Measurements from ENCODE around the gene LRRC7. TPM values are rescaled to one million over a fixed set of nuclear protein-coding genes. Genes with fewer than 3 reads are reported as not detected.
"Not testable (repeated sequence)": the region's sequence is repeated elsewhere in the genome, so short reads cannot be mapped to it uniquely, and the experiment has no call there.

LRRC7 gene
- total RNA-seq, 2 experiments from 2014 or later = not detected

DNA sequence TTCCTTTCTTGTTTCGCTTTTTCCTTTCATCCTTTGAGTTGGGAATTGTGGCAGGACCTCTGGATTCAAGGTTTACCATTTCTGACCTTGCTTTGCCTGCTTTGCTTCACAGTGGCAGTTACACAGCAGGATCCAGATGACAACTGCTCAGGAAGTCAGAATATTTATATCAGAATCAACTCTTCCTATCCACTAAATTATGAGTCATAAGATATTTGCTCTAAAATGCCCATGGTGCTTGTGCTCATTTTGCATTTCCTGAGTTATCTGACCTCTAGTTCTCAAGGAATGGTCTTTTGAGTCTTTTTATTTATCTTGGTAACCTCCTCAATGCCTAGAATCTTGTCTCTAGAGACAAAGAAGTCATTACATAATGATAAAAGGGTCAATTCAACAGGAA lies 290.8 kb downstream of the LRRC7 start:
- Mint-ChIP-seq H3K9me3 (ENCODE audit: low read depth) (no peaks in the 10 kb centered on the region), H3K36me3 (ENCODE audit: low read depth) (no peaks in the 10 kb centered on the region), H3K27me3 (no peaks in the 10 kb centered on the region), H3K4me1 (no peaks in the 10 kb centered on the region), H3K27ac (no peak overlapping the region), H3K4me3 (no peak overlapping the region)
- ATAC-seq (no peak), DNase-seq (no peak)
- intact Hi-C loops (cut with DNase I, micrococcal nuclease) = no loop called here
- CTCF ChIA-PET = no interaction called here
- POLR2A ChIA-PET = no interaction called here

DNA sequence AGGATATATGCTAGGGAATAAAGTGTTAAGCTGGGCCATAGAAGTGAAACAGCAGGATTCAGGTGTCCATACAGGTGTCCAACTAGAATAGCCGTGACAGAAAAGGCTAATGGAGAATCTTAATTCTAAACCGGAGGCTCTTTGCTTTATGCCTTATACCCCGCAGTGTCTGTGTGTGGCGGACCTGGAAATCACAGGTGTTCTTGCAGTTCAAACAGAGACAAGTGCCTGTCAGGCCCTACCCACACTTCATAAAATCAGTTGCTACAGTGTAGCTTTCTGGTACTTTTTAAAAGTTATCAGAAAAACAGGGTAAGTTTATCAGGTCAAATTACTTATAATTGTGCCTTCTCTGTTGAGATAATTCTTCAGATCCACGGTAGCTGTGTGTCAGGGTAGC lies 293.9 kb downstream of the LRRC7 start:
- no peak for DNase-seq
- Mint-ChIP-seq H3K36me3 (ENCODE audit: low read depth) (no peaks in the 10 kb centered on the region), H3K27me3 (no peaks in the 10 kb centered on the region), H3K27ac (no peak overlapping the region), H3K4me1 (no peaks in the 10 kb centered on the region), H3K9me3 (ENCODE audit: low read depth) (peaks cover 3% of the 10 kb centered on the region), H3K4me3 (no peak overlapping the region)
- CTCF ChIA-PET = no interaction called here
- POLR2A ChIA-PET = no interaction called here
- intact Hi-C loops (cut with DNase I, micrococcal nuclease) = no loop called here
- no peak for ATAC-seq

DNA sequence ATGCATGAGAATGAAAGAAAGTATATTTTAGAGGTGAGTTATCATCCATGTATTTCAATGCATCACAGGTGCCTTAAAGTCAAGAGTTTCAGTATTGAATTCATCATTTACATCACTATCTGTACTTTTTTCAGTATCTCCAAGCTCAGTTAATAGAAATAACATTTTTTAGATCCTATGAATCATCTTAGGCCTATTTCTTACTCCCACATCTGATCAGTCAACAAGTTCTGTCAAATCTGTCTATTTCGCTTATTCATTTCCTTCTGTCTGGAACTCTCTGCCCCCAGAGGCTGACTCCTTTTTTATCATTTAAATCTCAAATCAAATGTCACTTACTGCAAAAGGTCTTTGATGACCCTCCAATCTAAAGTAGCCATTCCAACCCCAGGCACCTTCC lies 295.2 kb downstream of the LRRC7 start:
- POLR2A ChIA-PET = no interaction called here

DNA sequence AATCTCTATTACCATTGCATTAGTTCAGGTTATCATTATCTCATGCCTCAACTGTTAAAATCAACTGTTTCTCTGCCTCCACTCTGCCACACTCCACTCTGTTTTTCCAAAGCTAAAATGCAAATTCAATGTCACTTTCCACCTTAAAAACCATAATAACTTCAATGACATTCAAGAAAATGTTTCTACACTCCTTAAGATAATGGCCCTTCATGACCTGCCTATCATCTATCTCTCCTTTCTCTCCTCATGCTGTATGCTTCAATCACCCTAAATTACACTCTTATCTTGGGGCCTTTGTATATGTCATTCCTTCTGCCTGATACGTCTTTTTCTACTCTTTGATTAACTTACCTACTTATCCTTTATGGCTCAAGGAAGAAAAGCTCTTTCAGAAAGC lies 296.0 kb downstream of the LRRC7 start:
- H3K36me3 Mint-ChIP-seq (ENCODE audit: low read depth) = no peaks in the 10 kb centered on the region
- POLR2A ChIA-PET = no interaction called here
- H3K4me3 Mint-ChIP-seq = no peak overlapping the region
- intact Hi-C loops (cut with DNase I, micrococcal nuclease) = no loop called here
- no peak overlapping the region for H3K27ac Mint-ChIP-seq
- ATAC-seq (no peak), DNase-seq (no peak)
- H3K9me3 Mint-ChIP-seq (ENCODE audit: low read depth) = peaks cover 3% of the 10 kb centered on the region
- CTCF ChIA-PET = interaction anchor here (0.9 kb wide), 1 partner anchor 83 kb away, joined by 3 read pairs; no protein-coding TSS in a partner anchor
- H3K27me3 Mint-ChIP-seq = no peaks in the 10 kb centered on the region
- H3K4me1 Mint-ChIP-seq = no peaks in the 10 kb centered on the region

More for the DNA sequence above, 295.2 kb downstream of the LRRC7 start:
- ATAC-seq (no peak), DNase-seq (no peak)
- Mint-ChIP-seq H3K27ac (no peak overlapping the region), H3K36me3 (ENCODE audit: low read depth) (no peaks in the 10 kb centered on the region), H3K9me3 (ENCODE audit: low read depth) (peaks cover 3% of the 10 kb centered on the region), H3K4me3 (no peak overlapping the region), H3K27me3 (no peaks in the 10 kb centered on the region), H3K4me1 (no peaks in the 10 kb centered on the region)
- intact Hi-C loops (cut with DNase I, micrococcal nuclease) = no loop called here
- CTCF ChIA-PET = interaction anchor here (0.9 kb wide), 1 partner anchor 84 kb away, joined by 3 read pairs; no protein-coding TSS in a partner anchor

DNA sequence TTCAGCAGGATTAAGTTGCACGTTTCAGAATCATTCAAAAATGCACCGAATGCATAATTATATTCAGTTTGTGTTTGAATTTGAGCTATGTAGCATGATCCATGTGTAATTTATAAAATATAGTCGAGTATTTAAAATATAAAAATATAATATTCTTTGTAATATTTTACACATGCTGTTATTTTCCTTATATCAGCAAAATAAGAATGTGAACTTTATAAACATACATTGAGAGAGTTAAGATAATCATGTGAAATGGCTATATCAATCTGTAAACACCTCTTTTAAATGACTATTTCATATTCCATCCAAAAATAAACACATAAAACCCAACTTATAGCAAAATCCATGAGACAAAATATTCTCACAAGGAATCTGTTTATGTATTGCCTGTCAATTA lies 303.7 kb downstream of the LRRC7 start:
- H3K27me3 Mint-ChIP-seq = no peaks in the 10 kb centered on the region
- ChIA-PET CTCF (no interaction called here), POLR2A (no interaction called here)
- H3K27ac Mint-ChIP-seq = no peak overlapping the region
- ATAC-seq = no peak
- DNase-seq = no peak
- H3K36me3 Mint-ChIP-seq (ENCODE audit: low read depth) = no peaks in the 10 kb centered on the region
- peaks cover 3% of the 10 kb centered on the region for H3K9me3 Mint-ChIP-seq (ENCODE audit: low read depth)
- no peak overlapping the region for H3K4me3 Mint-ChIP-seq
- H3K4me1 Mint-ChIP-seq = no peaks in the 10 kb centered on the region
- intact Hi-C loops (cut with DNase I, micrococcal nuclease) = no loop called here

DNA sequence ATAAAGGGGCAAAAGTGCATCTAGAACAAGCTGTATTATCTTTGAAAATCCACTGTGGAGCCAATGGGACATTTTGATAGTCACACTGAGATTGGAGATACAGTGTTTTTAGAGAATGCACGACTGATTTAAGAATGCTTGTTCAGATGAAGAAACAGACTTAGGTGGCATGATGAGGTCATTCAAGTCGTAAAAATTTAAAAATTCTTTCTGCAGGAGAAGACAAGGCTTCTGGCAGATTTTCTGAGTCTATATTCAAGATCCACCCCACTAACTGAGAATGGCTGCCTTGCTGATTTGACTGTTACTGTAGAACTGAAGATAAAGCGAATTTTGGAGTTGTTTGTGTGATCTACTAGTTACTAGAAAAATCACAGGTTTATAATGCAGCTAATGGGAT lies 310.6 kb downstream of the LRRC7 start:
- POLR2A ChIA-PET = no interaction called here
- no peak for ATAC-seq
- no peaks in the 10 kb centered on the region for H3K27me3 Mint-ChIP-seq
- intact Hi-C loops (cut with DNase I, micrococcal nuclease) = no loop called here
- no peaks in the 10 kb centered on the region for H3K36me3 Mint-ChIP-seq (ENCODE audit: low read depth)
- H3K27ac Mint-ChIP-seq = no peak overlapping the region
- no peak for DNase-seq
- H3K4me3 Mint-ChIP-seq = no peak overlapping the region
- no peaks in the 10 kb centered on the region for H3K4me1 Mint-ChIP-seq
- CTCF ChIA-PET = no interaction called here
- peaks cover 2% of the 10 kb centered on the region for H3K9me3 Mint-ChIP-seq (ENCODE audit: low read depth)

DNA sequence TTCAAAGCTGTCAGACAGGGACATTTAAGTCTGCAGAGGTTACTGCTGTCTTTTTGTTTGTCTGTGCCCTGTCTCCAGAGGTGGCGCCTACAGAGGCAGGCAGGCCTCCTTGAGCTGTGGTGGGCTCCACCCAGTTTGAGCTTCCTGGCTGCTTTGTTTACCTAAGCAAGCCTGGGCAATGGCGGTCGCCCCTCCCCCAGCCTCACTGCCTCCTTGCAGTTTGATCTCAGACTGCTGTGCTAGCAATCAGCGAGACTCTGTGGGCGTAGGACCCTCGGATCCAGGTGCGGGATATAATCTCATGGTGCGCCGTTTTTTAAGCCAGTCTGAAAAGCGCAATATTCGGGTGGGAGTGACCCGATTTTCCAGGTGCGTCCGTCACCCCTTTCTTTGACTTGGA lies 320.3 kb downstream of the LRRC7 start:
- intact Hi-C loops (cut with DNase I, micrococcal nuclease); H3K4me1 Mint-ChIP-seq; H3K36me3 Mint-ChIP-seq (ENCODE audit: low read depth); DNase-seq; ATAC-seq; H3K9me3 Mint-ChIP-seq (ENCODE audit: low read depth); POLR2A ChIA-PET; H3K27ac Mint-ChIP-seq; CTCF ChIA-PET; H3K4me3 Mint-ChIP-seq; H3K27me3 Mint-ChIP-seq: not testable (repeated sequence)

DNA sequence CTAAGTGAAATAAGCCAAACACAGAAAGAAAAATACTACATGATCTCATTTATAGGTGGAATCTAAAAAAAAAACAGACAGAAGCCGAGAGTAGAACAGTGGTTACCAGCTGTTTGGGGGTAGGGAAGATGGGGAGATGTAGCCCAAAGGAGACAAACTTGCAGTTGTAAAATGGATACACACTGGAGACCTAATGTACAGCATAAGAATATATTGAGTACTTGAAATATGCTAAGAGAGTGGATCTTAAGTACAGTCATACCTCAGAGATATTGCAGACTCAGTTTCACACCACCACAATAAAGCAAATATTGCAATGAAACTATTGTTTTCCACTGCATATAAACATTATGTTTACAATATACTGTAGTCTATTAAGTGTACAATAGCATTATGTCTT lies 320.9 kb downstream of the LRRC7 start:
- H3K36me3 Mint-ChIP-seq (ENCODE audit: low read depth) = no peaks in the 10 kb centered on the region
- H3K4me1 Mint-ChIP-seq = no peaks in the 10 kb centered on the region
- H3K27ac Mint-ChIP-seq = no peak overlapping the region
- ATAC-seq (no peak), DNase-seq (no peak)
- H3K27me3 Mint-ChIP-seq = no peaks in the 10 kb centered on the region
- no peak overlapping the region for H3K4me3 Mint-ChIP-seq
- ChIA-PET CTCF (no interaction called here), POLR2A (no interaction called here)
- intact Hi-C loops (cut with DNase I, micrococcal nuclease) = no loop called here
- H3K9me3 Mint-ChIP-seq (ENCODE audit: low read depth) = peaks cover 5% of the 10 kb centered on the region

DNA sequence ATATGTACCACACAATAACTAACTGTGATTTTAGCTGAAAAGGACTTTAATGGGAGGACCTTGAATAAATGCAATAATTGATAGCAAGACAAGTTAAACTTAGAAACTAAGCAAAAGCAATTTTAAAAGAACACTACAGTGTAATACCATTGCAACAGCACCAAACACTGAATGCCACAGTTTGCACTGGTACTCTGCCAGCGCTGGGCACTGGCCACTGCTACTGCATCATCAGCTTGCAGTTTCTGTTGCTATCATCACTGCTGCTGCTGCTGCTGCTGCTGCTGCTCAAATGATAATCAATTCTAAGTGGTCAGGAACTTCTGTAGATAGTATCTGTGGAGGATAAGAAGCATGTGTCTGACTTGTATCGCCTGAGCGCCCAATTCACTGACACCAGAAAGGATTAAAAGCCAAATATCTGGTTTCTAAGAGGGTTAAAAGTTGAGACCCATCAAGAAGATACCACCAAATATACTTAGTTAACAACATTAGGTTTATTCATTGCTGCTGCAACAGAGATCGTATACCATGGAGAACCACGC lies 330.8 kb downstream of the LRRC7 start:
- ChIA-PET CTCF (no interaction called here), POLR2A (no interaction called here)
- no peak overlapping the region for H3K27ac Mint-ChIP-seq
- no peak for ATAC-seq
- H3K9me3 Mint-ChIP-seq (ENCODE audit: low read depth) = peaks cover 3% of the 10 kb centered on the region
- no peaks in the 10 kb centered on the region for H3K4me1 Mint-ChIP-seq
- no peaks in the 10 kb centered on the region for H3K27me3 Mint-ChIP-seq
- intact Hi-C loops (cut with DNase I, micrococcal nuclease) = no loop called here
- no peaks in the 10 kb centered on the region for H3K36me3 Mint-ChIP-seq (ENCODE audit: low read depth)
- DNase-seq = no peak
- H3K4me3 Mint-ChIP-seq = no peak overlapping the region

DNA sequence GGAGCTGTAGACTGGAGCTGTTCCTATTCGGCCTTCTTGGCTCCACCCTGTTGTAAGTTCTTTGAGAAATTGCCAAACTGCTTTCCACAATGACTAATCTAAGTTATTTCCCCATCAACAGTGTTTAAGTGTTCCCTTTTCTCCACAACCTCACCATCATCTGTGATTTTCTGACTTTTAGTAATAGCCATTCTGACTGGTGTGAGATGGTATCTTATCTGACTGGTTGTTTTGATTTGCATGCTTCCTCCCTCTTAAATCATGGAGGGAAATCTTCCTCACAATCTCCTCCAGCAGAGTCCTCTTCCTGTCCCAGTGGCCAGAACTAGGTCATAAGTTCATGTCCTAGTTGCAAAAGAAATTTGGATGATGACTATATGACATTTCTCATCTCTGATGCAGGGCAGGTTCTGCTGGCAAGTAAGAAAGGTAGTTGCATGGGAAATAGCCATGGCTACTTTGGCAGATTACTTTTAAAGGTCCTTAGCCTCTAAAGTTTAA lies 343.6 kb downstream of the LRRC7 start:
- DNase-seq = no peak
- H3K27ac Mint-ChIP-seq = no peak overlapping the region
- no peaks in the 10 kb centered on the region for H3K4me1 Mint-ChIP-seq
- no peak overlapping the region for H3K4me3 Mint-ChIP-seq
- CTCF ChIA-PET = interaction anchor here (0.7 kb wide), 1 partner anchor 12 kb away, joined by 3 read pairs; no protein-coding TSS in a partner anchor
- no peaks in the 10 kb centered on the region for H3K36me3 Mint-ChIP-seq (ENCODE audit: low read depth)
- no peaks in the 10 kb centered on the region for H3K27me3 Mint-ChIP-seq
- intact Hi-C loops (cut with DNase I, micrococcal nuclease) = no loop called here
- H3K9me3 Mint-ChIP-seq (ENCODE audit: low read depth) = peaks cover 3% of the 10 kb centered on the region
- no peak for ATAC-seq
- POLR2A ChIA-PET = no interaction called here

DNA sequence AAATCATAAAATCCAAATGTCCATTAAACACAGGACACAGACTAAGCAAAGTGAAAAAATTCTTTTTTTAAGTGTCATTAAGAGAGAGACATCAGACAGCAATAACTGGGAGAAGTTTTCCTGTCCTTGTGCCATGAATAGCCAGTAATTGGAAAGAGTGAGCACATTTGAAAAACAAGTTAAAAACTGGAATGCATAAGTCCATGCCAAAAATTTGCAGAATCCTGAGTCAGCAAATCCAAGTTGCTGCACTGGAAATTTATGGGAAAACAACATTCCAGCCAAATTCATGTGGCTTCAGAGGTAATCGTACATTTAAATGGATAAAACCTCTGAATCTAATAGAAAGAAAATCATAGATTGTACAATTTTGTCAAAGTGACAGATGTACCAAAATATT lies 346.3 kb downstream of the LRRC7 start:
- no peak for ATAC-seq

DNA sequence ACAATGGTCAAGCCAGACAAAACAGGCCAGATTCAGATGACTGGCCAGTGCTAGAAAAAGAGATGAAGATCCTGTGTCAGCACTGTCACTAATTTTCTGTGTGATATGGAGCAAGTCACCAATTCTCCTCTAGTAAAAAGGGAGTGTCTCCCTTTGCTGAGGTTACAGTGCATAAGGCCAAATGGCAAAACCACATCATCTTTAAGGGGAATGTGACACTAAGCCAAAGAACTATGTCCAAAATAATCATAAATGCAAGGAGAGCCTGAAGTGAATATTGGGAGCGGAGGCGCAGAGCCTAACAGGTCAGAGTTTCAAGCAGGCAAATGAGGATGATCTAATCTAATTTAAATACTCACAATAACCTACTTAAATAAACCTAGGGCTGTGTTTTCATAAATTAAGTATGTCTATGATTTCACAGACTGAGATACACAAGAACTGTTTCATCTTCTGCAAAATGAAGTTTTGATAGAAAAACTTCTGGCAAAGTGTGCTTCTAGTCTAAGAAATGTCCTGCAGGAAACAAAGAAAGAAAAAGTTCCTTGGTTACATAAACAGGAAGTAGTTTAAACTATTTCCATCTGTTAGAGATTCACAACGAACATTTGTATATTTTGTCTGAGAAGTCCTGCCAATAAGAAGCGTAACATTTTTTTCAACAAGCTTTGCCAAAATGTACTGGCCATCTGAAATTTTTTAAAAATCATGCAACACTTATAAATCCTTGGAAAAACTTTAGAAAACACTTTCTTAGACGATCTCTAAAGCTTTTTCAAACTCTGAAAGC lies 347.4 kb downstream of the LRRC7 start:
- intact Hi-C loops (cut with DNase I, micrococcal nuclease) = no loop called here
- H3K36me3 Mint-ChIP-seq (ENCODE audit: low read depth) = no peaks in the 10 kb centered on the region
- H3K4me1 Mint-ChIP-seq = no peaks in the 10 kb centered on the region
- H3K9me3 Mint-ChIP-seq (ENCODE audit: low read depth) = peaks cover 4% of the 10 kb centered on the region
- no peak overlapping the region for H3K27ac Mint-ChIP-seq
- ChIA-PET POLR2A (no interaction called here), CTCF (no interaction called here)
- no peak for ATAC-seq
- no peak for DNase-seq
- H3K4me3 Mint-ChIP-seq = no peak overlapping the region
- no peaks in the 10 kb centered on the region for H3K27me3 Mint-ChIP-seq

More for the DNA sequence above, 346.3 kb downstream of the LRRC7 start:
- H3K27ac Mint-ChIP-seq = no peak overlapping the region
- POLR2A ChIA-PET = no interaction called here
- H3K4me1 Mint-ChIP-seq = no peaks in the 10 kb centered on the region
- DNase-seq = no peak
- H3K27me3 Mint-ChIP-seq = no peaks in the 10 kb centered on the region
- no peak overlapping the region for H3K4me3 Mint-ChIP-seq
- no peaks in the 10 kb centered on the region for H3K36me3 Mint-ChIP-seq (ENCODE audit: low read depth)
- H3K9me3 Mint-ChIP-seq (ENCODE audit: low read depth) = peaks cover 3% of the 10 kb centered on the region
- CTCF ChIA-PET = no interaction called here
- intact Hi-C loops (cut with DNase I, micrococcal nuclease) = no loop called here

Measured in activated CD4-positive, alpha-beta T cell treated with anti-CD3 and anti-CD28 coated beads for 36 hours (primary cell).